GM19193 (cell line): Measurements from ENCODE around the gene DNASE1L1.

Experiments used
- POLR2A ChIP-seq: IDR thresholded peaks from 4 replicates; pipeline ENCODE4 v1.6.1; 2011; ENCODE audit not compliant: insufficient read depth, insufficient read length; ENCODE audit errors: extremely low read depth

The DNASE1L1 gene

GRCh38 chrX:154401045-154401799 is 7.8 kb downstream of the DNASE1L1 start:
- TF ChIP-seq POLR2A: peak; percentile 67

GRCh38 chrX:154399527-154400368 is 9.3 kb downstream of the DNASE1L1 start:
- no peak for TF ChIP-seq POLR2A

- no peak for TF ChIP-seq POLR2A
Observed at GRCh38 chrX:154398668-154399526, 10.2 kb downstream of the DNASE1L1 start.

DNA sequence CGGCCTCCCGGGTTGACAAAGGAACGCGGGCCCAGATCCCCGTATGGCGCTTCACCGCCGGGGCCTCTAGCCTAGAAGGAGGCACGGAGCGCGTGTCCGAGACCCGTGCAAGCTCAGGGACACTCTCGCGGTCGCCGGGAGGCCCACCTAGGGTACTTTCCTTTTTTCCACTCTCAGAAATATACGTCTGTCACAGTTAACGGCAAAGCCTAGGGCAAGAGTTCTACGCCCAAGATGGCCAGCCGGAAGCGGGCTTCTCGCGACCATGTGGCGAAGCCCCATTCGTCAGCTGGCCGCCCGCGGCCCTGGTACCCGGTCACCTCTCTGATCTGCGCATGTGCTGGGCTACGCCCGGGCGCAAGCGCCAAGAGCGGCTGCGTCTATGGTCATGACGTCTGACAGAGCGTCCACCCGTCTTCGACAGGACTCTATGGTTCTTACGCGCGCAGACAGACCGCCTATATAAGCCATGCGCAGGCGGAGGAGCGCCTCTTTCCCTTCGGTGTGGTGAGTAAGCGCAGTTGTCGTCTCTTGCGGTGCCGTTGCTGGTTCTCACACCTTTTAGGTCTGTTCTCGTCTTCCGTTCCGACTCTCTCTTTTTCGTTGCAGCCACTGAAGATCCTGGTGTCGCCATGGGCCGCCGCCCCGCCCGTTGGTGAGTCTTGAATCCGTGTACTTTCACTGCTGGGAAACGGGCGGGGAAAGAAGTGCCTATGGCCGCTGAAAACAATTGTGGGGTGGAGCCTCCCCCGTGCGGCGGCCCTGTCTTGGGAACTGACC is 11.0 kb downstream of the DNASE1L1 start, which contains the start of gene RPL10:
Gene RPL10, plus strand, starts transcription at position 490 of the 780 bp plus-strand sequence. Its CDS starts 143 bp downstream, at position 633.
- peak; percentile 99 for TF ChIP-seq POLR2A

DNA sequence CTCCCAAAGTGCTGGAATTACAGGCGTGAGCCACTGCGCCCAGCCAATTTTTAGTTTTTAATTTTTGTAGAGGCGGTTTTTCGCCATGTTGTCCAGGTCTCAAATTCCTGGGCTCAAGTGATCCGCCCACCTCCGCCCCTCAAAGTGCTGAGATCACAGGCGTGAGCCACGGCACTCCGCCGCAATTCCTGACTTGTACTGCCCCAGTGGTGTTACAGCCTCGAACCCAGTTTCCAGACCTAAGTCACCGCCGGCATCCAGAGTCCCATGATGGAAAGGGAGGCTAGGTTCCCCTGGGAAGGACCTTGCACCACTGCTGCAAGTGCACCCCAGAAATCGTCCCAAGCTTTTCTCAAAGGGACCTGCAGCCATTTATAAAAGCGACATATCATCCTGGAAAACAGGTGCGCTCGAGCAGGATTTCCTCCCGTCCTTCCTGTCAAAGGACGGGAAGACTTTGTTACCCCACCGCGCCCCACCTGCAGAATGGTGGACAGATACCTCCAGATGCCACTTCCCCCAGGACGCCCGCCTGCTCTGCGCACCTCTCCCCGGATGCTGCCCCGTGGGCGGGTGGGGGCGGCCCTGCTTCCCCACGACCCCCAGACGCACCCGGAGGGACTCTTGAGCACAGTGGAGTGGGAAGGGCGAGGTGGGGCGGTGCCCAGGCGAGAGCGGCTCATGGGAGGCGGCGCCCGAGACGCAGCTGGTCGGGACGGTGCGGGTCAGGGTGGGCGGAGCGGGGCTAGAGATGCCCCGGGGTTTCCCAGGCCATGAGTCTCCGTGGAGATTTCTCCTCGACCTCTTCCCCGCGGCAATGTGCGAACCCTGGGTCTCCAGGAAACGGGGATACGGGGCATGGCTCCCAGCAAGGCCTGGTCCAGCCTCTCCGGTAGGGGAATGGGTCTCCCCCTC is 11.8 kb downstream of the DNASE1L1 start:
- no peak for TF ChIP-seq POLR2A

- TF ChIP-seq POLR2A: no peak
Observed at GRCh38 chrX:154384284-154384892, 24.7 kb downstream of the DNASE1L1 start.

- TF ChIP-seq POLR2A: no peak
Observed at GRCh38 chrX:154383359-154384283, 25.4 kb downstream of the DNASE1L1 start.

GRCh38 chrX:154382483-154383069 is 26.5 kb downstream of the DNASE1L1 start:
- TF ChIP-seq POLR2A: no peak

DNA sequence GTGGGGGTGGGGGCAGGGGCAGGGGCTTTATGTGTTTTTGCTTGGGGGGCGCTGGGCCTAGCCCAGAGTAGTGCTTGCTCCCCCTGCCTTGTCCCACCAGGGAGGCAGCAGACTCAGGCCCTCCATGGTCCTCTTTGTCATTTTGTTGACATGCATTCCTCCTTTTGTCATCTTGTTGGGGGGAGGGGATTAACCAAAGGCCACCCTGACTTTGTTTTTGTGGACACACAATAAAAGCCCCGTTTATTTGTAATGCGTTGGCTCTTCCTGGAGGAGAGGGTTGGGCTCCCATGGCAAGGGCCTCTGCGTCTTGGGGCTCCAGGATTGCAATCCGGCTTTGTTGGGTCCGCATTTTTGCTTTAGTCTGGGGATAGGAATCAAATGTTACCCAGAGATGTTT is 27.8 kb downstream of the DNASE1L1 start:
- no peak for TF ChIP-seq POLR2A

- TF ChIP-seq POLR2A: no peak
Observed at GRCh38 chrX:154380787-154381186, 28.3 kb downstream of the DNASE1L1 start.

GRCh38 chrX:154380153-154380552 is 28.9 kb downstream of the DNASE1L1 start:
- TF ChIP-seq POLR2A: no peak
